Uterus (tissue), 2 donors: ENCODE data around the gene GARNL3.

Source experiments
- POLR2A ChIP-seq, 2 donors: fragments of 450-650 bp; IDR thresholded peaks; one replicate each; pipeline ENCODE4 v1.6.1; 2016; ENCODE audit warnings: antibody characterized with exemption in 2 of 2, mild to moderate bottlenecking in 1 of 2, moderate library complexity in 1 of 2
- TF ChIP-seq, protein P1 (sequence below), 4 experiments: fragments of 200-600 bp in 2 of 4; fragments of 450-650 bp in 2 of 4; sonication (generic) in 2 of 4; IDR thresholded peaks; one replicate each; pipeline ENCODE4 v1.5.1; 2016 to 2019; ENCODE audit warnings: antibody characterized with exemption in 4 of 4, mild to moderate bottlenecking in 2 of 4, moderate library complexity in 1 of 4

DNA sequence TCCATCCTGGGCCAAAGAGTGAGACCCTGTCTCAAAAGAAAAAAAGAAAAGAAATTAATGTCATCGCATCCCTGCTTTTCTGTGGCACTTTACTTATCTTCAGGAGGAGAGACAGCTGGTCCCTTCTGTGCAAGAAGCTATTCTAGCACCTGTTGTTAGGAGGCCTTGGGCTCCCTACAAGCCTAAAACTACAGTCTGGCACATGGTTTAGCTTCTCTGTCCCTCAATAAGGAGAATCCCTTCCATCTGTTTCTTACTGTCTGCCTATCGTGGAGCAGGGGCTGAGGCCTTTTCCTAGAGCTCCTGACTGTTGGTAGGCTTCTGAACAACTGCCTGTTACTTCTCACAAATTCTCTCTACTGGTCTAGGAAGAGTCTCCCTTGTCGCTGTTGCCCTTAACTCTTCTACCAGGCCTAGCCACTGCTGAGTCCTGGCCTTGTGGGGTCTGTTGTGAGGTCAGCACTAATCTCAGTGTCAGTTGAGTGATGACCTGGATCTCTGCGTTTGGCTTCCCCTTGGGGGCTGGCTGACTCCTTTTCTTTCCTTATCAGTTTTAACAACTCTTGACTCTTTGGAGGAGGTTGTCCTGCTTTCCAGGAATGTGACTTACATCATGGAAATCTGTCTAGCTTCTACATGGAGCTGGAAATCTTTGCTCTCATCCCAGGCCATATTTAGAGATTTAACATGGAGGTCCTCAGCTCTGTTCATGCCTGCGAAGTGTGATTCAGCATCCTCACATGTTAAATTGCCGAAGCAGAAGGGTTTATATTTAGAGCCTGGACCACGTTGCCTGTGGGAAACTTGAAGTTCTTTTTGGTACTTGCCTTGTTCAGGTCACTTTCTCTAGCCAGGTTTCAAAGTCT is 5.7 kb upstream of the GARNL3 start:
- TF ChIP-seq, protein P1, sequence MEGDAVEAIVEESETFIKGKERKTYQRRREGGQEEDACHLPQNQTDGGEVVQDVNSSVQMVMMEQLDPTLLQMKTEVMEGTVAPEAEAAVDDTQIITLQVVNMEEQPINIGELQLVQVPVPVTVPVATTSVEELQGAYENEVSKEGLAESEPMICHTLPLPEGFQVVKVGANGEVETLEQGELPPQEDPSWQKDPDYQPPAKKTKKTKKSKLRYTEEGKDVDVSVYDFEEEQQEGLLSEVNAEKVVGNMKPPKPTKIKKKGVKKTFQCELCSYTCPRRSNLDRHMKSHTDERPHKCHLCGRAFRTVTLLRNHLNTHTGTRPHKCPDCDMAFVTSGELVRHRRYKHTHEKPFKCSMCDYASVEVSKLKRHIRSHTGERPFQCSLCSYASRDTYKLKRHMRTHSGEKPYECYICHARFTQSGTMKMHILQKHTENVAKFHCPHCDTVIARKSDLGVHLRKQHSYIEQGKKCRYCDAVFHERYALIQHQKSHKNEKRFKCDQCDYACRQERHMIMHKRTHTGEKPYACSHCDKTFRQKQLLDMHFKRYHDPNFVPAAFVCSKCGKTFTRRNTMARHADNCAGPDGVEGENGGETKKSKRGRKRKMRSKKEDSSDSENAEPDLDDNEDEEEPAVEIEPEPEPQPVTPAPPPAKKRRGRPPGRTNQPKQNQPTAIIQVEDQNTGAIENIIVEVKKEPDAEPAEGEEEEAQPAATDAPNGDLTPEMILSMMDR (IDR thresholded peaks at IDR 0.05): no peak
- no peak for TF ChIP-seq POLR2A (IDR thresholded peaks at IDR 0.05)
